T-helper 9 cell (primary cell): Measurements from ENCODE around the gene GRID1.
"Not testable (repeated sequence)": the region's sequence is repeated elsewhere in the genome, so short reads cannot be mapped to it uniquely, and the experiment has no call there.

ENCODE experiments used
- DNase-seq: peaks from one replicate; pipeline ENCODE4 v3.0.0-alpha.2; 2020

Gene GRID1

GRCh38 chr10:85976267-85976793 is 390.3 kb downstream of the GRID1 start:
- DNase-seq = no peak

DNA sequence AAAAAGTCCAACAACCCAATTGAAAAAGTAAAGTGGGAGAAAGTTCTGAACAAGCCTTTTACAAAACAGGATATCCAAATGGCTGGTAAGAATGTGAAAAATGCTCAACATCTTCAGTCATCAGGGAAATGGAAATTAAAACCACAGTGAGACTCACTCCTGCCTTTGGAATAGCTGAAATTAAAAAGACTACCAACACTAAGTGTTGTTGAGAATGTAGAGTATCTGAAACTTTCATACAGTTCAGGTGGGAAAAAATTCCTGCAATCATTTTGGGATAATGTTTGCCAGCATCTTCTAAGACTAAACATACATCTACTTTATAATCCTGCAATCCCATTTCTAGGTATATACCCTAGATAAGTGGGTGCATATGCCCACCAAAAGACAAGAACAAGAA is 395.1 kb downstream of the GRID1 start:
- no peak for DNase-seq

DNA sequence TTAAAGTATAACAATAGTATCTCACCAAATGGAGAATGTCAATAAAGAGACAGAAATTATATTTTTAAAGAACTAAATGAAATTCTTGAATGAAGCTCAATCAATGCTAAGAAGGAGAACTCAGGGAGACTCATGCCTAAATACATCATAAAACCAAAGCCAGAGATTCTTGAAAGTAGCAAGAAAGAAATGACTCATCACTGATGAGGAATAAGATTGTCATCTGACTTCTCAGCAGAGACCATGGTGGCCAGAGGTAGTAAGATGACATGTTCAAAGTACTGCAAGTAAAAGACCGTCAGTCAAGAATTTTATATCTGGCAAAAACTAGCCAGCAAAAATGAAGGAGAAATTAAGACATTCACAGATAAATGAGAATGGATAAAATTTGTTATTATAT is 399.0 kb downstream of the GRID1 start:
- DNase-seq = no peak

GRCh38 chr10:85961479-85962067 is 405.0 kb downstream of the GRID1 start:
- DNase-seq = no peak

DNA sequence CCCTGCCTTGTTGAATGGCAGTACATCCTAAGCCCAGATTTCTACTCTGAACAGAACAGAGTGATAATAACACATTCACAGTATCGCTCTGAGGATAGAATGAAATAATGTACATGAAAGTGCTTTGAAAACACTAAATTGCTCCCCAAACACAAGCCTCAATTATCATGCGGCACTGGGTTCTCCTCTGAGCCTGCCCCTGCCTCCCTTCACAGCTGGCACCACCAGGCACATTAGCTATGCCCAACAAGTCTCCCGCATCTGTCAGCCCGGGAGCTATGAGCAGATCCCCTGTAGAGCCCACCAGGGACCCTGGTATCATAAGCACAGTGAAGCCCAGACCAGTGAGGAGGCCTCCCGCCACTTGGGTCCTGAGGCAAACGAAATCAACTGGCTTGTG is 405.5 kb downstream of the GRID1 start:
- DNase-seq = no peak

DNA sequence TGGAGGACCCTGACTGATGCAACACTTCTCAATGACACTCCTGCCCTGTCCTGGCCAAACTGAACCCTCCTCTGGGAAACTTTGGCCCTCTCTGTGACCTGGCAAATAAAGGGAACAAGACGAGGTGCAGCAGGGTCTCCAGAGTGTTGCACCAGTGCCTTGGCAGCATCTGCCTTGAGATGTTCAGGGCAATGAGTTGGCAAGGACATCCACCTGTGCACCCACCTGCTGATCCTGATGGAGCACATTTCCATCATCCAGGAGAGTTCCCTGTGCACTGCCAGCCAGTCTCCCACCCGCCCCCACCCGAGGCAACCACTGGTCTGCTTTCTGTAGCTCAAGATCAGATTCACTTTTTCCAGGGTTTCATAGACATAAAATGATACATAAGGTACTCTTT is 407.4 kb downstream of the GRID1 start:
- DNase-seq = no peak

GRCh38 chr10:85950921-85951320 is 415.7 kb downstream of the GRID1 start:
- no peak for DNase-seq

GRCh38 chr10:85946713-85947326 is 419.8 kb downstream of the GRID1 start:
- DNase-seq = no peak

- DNase-seq = no peak
Measured at GRCh38 chr10:85936161-85936560, 430.4 kb downstream of the GRID1 start.

GRCh38 chr10:85934586-85934985 is 432.0 kb downstream of the GRID1 start:
- DNase-seq = no peak

DNA sequence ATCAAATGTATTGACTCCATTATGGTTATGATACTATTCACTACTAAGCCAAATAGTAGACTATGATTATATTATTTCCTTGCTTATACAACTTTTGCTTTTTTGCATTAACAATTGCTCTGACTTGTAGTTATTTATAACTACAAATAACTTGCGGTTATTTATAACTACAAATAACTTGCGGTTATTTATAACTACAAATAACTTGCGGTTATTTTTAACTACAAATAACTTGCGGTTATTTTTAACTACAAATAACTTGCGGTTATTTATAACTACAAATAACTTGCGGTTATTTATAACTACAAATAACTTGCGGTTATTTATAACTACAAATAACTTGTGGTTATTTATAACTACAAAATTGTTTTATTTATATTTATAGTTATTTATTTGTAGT is 436.6 kb downstream of the GRID1 start:
- not testable (repeated sequence) for DNase-seq

GRCh38 chr10:85927952-85928665 is 438.5 kb downstream of the GRID1 start:
- no peak for DNase-seq

- DNase-seq = no peak
Measured at GRCh38 chr10:85926986-85927385, 439.6 kb downstream of the GRID1 start.

DNA sequence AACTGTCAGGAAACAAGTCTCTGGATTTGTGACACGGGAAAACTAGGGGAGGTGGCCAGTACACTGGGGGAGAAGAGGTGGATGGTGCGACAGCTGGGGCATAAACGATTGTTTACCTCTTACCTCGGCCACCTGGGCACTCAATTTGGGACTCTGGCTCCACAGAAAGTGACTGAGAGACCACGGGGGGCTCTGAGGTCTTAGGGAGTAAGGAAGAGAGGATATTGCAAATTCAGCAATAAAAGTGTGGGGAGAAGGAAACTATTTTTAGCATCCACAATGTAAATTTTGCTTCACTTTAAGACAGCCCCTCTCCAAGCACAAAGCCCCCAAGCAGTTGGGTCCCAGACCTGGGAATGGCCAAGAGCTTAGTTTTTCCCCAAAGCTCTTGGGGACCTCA is 440.5 kb downstream of the GRID1 start:
- DNase-seq = no peak

- DNase-seq = no peak
Measured at GRCh38 chr10:85925201-85925750, 441.3 kb downstream of the GRID1 start.

DNA sequence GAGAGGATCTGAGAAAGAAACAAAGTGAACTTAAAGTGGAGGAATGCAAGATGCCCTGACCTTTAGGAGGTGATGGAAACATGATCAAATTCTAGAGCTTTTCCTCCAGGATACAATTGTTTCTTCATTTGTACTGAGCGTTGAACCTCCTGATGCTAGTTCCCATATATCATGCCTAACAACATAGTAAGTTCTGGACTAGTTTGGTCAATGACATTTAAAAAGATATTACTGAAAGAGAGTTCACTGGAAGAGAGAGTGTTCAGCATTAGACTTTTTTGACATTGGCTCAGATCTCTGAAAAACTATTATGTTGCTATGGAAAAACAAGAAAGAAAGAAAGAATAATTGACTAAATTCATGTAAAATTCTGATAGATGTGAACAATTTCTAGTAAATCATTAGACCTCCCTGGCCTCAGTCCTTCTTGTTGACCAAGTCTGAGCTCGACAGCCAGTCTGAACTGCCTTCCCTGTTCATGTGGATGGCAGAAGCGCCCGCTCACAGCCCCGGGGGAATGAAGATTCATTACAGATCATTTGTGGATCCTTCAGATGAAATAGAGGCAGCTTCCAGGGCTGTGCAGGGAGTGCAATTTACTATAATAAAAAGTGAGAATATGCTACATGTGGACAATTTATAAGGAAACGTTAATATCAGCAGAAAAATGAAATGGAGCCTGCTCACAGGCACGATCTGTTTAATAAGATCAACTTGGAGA is 442.1 kb downstream of the GRID1 start:
- DNase-seq = no peak

DNA sequence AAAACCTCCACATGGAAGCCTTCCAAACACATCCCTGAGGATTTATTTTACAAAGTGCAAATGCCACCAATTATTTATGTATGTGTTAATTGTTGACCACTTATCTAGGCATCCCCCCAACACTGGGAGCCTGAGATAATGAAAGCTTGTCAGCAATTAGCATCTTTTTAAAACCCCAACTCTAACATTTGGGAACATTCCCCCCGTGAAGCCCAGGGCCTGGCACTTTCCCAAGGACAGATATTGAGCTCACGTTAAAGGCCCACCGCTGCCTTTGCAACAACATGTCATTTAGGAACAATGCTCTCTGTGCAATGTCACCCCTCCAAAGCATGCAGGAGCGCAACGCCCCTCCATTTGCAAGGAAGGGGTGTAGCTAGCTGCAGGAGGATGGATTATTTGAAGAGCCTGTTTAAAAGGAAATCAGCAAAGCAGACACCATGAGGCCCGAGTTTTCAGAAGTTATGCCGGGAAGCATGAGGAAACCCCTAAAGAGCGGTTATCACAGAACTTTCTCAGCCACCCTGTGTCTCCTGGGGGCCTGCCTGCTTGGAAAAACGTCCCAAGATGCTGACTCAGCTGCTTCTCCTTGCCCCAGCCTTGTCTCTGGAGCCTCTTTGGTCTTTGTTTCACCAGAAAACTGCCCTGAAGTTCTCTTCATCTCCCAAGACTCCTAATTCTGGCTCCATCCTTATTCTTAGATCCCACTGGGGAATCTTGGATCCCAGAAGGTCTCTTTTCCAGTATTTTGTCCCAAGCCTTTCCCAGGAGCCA is 444.1 kb downstream of the GRID1 start:
- no peak for DNase-seq

DNA sequence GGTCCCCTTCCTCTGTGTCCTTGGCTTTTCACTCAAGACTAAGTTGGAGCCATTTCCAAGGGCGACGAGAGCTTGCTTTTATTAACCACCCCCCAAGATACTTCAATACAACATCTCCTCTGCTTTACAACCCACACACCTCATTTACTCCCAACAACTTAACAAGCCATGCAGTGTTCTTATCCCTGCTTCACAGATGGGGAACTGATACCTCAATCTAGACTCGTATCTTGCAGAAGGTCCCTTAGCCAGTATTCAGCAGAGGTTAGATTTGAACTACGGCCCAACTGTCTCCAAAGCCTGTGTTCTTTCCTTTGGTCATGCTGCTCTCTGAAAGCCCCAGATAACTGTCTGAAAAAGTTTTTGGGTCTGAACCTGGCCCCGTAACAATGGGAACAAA is 444.8 kb downstream of the GRID1 start:
- DNase-seq = no peak

- DNase-seq = no peak
Measured at GRCh38 chr10:85920311-85920710, 446.3 kb downstream of the GRID1 start.

DNA sequence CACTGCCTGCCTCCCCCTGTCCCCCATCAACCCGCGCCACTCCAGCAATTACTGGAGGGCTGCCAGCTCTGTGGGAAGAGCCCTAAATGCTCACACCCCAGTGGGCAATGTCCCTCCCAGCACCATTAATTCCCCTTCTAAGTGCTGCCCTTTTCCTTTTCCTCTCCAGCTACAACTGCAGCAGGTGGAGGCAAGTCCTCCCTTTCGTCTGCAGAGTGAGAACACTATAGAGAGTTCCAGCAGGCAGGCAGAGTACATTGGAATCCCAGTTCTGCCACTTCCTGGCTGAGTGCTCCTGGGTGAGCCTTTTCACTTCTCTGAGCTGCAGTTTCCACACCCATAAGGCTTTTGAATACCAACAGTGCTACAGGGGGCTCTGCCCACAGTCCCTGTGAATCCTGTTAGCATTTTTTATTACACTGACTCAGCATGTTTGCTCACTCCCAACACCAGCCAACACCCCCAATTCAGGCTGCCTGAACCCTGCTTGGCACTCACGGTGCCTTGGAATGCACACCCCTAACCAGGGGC is 447.0 kb downstream of the GRID1 start:
- no peak for DNase-seq

DNA sequence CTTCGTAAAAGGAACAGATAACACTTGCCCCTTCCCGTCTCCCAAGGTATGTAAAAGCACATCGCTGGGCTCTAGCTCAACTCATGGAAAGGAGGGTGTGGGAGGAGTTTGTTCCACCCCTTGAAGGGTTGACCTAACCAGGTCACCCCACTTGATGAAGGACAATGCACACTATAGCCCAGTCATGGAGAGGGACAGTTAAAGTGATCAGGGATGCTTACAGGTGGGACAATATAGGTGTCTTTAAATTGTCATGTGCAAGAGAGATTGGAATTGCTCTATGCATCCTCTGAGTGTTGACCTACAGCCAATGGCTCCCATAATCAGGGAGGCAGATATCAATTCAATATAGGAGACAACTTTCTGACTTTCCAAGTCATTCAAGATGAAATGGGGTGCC is 448.2 kb downstream of the GRID1 start:
- DNase-seq = no peak

DNA sequence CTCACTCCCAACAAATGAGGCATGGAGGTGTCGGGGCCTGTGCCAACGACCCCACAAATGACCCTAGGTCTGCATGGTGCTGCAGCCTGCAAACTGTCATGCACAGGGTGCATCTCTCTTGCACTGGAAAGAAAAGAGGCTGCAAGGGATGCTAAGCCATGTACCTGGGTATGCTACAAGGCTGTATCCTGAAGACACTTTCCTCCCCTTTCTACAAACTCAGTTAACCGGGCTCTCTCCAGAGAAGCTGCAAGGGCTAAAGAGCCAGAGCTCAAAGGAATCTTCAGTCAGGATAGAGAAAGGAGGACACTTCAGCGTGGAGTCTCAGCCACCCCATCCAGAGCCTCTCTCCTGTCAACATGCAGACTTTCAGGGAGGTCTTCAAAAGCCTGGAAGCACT is 449.0 kb downstream of the GRID1 start:
- no peak for DNase-seq
